Left forelimb (tissue), 1 donor: Measurements from ENCODE around the gene AKAIN1.

Source experiments
- DNase-seq: peaks from one replicate; pipeline ENCODE4 v3.0.0-alpha.2; 2018; ENCODE audit warnings: low spot score

AKAIN1 gene

DNA sequence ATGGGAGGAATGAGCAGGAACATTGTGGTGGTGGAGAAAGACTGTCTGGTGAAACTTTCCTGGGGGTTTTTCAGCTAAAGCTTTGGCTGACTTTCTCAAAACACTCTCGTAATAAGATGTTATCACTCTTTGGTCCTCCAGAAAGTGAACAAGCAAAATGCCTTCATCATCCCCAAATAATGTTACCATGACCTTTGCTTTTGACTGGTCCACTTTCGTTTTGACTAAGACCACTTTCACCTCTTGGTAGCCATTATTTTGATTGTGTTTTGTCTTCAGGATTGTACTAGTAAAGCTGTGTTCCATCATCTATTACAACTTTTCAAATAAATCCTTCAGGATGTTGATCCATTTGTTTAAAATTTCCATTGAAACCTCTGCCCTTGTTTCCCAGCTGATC lies 103.2 kb downstream of the AKAIN1 start:
- DNase-seq = no peak
